Endothelial cell (in vitro differentiated cells): ENCODE results near the gene CIBAR2. TPM values are rescaled to one million over a fixed set of nuclear protein-coding genes. Genes with fewer than 3 reads are reported as not detected.
A peak's percentile ranks its signal among the peaks of the same experiment; 100 is the strongest.

ENCODE experiments used
- DNase-seq: peaks from one replicate; pipeline ENCODE4 v3.0.0; 2021; ENCODE audit warnings: low spot score
- H3K27ac Mint-ChIP-seq: one replicate; pipeline ENCODE4 v1.8.0; 2021; ENCODE audit warnings: mixed read lengths, inconsistent platforms; ENCODE audit not compliant: unreplicated experiment
- H3K27me3 Mint-ChIP-seq: one replicate; pipeline ENCODE4 v1.8.0; 2021; ENCODE audit warnings: mild to moderate bottlenecking, moderate library complexity, mixed read lengths, inconsistent platforms; ENCODE audit not compliant: unreplicated experiment
- H3K36me3 Mint-ChIP-seq: one replicate; pipeline ENCODE4 v1.8.0; 2021; ENCODE audit warnings: mild to moderate bottlenecking, low read depth, mixed read lengths, inconsistent platforms; ENCODE audit not compliant: unreplicated experiment
- H3K4me1 Mint-ChIP-seq: one replicate; pipeline ENCODE4 v1.8.0; 2021; ENCODE audit warnings: mild to moderate bottlenecking, mixed read lengths, inconsistent platforms; ENCODE audit not compliant: unreplicated experiment
- H3K4me3 Mint-ChIP-seq: one replicate; pipeline ENCODE4 v1.8.0; 2021; ENCODE audit warnings: mild to moderate bottlenecking, mixed read lengths, inconsistent platforms; ENCODE audit not compliant: unreplicated experiment
- H3K9me3 Mint-ChIP-seq: one replicate; pipeline ENCODE4 v1.8.0; 2021; ENCODE audit warnings: mixed read lengths, inconsistent platforms; ENCODE audit not compliant: unreplicated experiment
- CTCF ChIP-seq: fragments of 200-600 bp; sonication (generic); IDR thresholded peaks from one replicate; pipeline ENCODE4 v1.5.0; 2021; ENCODE audit warnings: antibody characterized with exemption; ENCODE audit not compliant: unreplicated experiment
- total RNA-seq: library from RNA; stranded (reverse); fragmentation: NEBNext Ultra II Directional; extraction: Animal tissue kit (Norgen Biotek cat#: 25700); gene quantifications from one replicate; pipeline ENCODE4 v1.2.1, GENCODE V29; 2021; ENCODE audit not compliant: unreplicated experiment

CIBAR2 gene
- total RNA-seq, 1 donor from 2014 or later = not detected

GRCh38 chr16:85148931-85149330 is 36.7 kb upstream of the CIBAR2 start:
- no peak for TF ChIP-seq CTCF
- Mint-ChIP-seq H3K9me3 (no peaks in the 10 kb centered on the region), H3K27ac (no peak overlapping the region), H3K27me3 (peaks cover 7% of the 10 kb centered on the region), H3K36me3 (no peaks in the 10 kb centered on the region), H3K4me1 (peaks cover 40% of the 10 kb centered on the region), H3K4me3 (no peak overlapping the region)
- DNase-seq = no peak

- no peak overlapping the region for H3K4me3 Mint-ChIP-seq
- peak overlapping the region; percentile 42 for H3K27ac Mint-ChIP-seq
- H3K27me3 Mint-ChIP-seq = peaks cover 8% of the 10 kb centered on the region
- peaks cover 49% of the 10 kb centered on the region for H3K4me1 Mint-ChIP-seq
- no peak for TF ChIP-seq CTCF
- H3K9me3 Mint-ChIP-seq = no peaks in the 10 kb centered on the region
- no peak for DNase-seq
- H3K36me3 Mint-ChIP-seq = no peaks in the 10 kb centered on the region
Observed at GRCh38 chr16:85146922-85147651, 34.8 kb upstream of the CIBAR2 start.

- no peak for DNase-seq
- Mint-ChIP-seq H3K27me3 (peaks cover 8% of the 10 kb centered on the region), H3K4me1 (peaks cover 53% of the 10 kb centered on the region), H3K27ac (peak overlapping the region; percentile 42), H3K9me3 (no peaks in the 10 kb centered on the region), H3K4me3 (peak overlapping the region; percentile 18), H3K36me3 (no peaks in the 10 kb centered on the region)
- TF ChIP-seq CTCF = no peak
Observed at GRCh38 chr16:85146532-85146797, 34.2 kb upstream of the CIBAR2 start.

GRCh38 chr16:85145734-85146531 is 33.7 kb upstream of the CIBAR2 start:
- DNase-seq = no peak
- peaks cover 8% of the 10 kb centered on the region for H3K27me3 Mint-ChIP-seq
- H3K27ac Mint-ChIP-seq = no peak overlapping the region
- no peaks in the 10 kb centered on the region for H3K9me3 Mint-ChIP-seq
- TF ChIP-seq CTCF = no peak
- H3K4me1 Mint-ChIP-seq = peaks cover 52% of the 10 kb centered on the region
- peak overlapping the region; percentile 18 for H3K4me3 Mint-ChIP-seq
- H3K36me3 Mint-ChIP-seq = no peaks in the 10 kb centered on the region

GRCh38 chr16:85145188-85145587 is 32.9 kb upstream of the CIBAR2 start:
- Mint-ChIP-seq H3K27ac (peak overlapping the region; percentile 30), H3K4me1 (peaks cover 46% of the 10 kb centered on the region), H3K27me3 (peaks cover 8% of the 10 kb centered on the region), H3K9me3 (no peaks in the 10 kb centered on the region), H3K4me3 (no peak overlapping the region), H3K36me3 (no peaks in the 10 kb centered on the region)
- no peak for TF ChIP-seq CTCF
- no peak for DNase-seq
